GM18868 (cell line): Measurements from ENCODE around the gene NRP2.

Experiments
- ATAC-seq: cut with Tn5 transposase; IDR thresholded peaks from one replicate; pipeline ENCODE4 v1.9.1; 2021; ENCODE audit warnings: mild to moderate bottlenecking, moderate library complexity; ENCODE audit not compliant: unreplicated experiment

The NRP2 gene

DNA sequence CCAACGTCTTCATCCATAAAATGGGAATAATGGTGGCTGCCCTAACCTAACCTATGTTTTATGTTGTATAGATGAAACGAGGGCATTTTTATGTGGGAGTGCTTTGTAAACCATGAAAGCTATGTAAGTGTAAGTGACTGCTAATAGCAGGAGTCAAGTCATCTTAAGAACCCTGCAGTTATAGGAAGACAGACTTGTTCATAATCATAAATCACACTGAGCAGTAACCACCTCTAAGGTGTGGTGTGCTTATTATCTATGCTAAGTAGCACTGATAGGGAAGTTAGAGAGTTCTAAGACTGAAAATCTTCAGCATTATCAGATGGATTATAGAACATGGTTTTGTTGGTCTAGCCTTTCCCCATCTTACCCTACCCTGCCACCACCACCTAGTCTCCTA lies 24.2 kb upstream of the NRP2 start:
- ATAC-seq: no peak

DNA sequence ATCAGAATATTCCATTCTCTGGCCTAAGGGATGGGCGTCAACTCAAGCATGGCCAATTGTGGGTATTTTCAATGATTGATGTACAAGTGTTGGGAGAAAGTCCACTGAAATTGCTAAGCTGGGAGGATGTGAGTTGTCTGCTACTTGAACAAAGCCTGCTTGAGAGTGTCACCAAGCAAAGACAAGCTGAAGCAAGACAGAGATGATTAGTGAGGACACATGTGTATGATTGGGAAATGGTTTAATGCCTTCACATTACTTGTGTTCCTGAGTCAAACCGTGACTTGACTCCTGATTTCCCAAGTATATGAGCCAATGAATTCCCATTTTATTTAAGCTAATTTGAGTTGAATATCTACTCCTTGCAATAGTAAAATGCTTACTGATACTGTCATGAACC lies 23.7 kb upstream of the NRP2 start:
- ATAC-seq: no peak

DNA sequence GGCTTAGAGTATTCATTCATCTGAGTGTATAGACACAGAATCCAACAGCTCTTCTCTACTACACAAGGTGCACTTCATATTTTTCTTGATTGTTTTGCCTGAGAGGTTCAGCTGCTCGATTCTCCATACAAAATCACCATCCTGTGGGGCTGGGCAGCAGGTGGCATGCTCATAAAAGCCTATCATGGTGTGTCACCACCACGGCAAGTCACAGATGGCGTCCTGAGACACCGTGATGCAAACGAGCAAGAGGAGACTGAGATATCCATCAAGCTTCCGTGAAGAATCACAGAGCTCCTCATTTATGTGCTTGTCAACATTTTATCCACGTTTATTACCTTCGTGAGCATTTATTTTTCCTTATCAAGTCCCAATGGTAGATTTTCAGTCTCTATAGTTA lies 22.4 kb upstream of the NRP2 start:
- no peak for ATAC-seq

DNA sequence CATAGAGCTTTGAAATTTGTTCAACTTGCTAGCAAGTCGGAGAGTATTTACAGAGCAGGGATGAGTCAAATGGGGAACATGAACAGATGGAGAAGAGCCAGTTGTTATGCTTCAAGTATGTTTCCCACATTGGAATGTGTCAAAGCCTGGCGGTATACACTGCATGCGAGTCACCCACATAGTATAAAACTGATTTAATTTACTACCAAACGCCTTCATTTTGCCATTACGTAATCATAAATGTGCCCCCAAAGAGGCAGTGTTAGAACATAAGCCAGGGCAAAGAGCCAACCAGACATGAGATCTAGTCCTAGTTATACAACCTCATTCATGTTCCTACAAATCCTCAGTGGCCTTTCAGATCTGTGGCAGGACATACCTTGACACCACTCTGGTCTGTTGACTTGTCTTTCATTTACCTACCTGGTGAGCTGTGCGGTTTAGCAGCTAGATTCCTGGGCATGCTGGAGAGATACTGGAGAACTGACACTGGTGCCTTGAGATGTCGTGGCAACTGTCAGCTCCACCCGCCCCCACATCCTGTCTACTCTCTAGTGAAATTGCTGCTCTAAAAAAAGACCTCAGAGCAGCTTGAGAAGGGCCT lies 21.7 kb upstream of the NRP2 start:
- ATAC-seq: peak; percentile 86

DNA sequence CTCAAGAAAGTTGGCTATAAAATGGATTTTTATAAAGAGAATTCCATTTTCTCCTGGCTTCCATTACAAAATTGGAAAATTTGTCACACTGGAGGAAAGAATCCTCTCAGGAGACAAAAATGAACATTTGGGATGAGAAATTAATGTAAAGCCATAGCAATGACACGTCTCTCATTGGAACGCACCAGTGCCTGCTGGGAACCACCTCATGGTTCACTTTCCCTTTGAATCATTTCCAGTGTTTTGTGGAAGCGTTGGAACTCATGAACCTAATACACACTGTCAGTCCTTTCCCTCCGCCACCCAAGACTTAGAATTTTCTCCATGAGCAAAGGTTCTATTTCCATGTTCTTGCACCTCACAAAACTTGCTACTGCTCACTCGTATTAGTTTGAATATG lies 21.0 kb upstream of the NRP2 start:
- no peak for ATAC-seq

DNA sequence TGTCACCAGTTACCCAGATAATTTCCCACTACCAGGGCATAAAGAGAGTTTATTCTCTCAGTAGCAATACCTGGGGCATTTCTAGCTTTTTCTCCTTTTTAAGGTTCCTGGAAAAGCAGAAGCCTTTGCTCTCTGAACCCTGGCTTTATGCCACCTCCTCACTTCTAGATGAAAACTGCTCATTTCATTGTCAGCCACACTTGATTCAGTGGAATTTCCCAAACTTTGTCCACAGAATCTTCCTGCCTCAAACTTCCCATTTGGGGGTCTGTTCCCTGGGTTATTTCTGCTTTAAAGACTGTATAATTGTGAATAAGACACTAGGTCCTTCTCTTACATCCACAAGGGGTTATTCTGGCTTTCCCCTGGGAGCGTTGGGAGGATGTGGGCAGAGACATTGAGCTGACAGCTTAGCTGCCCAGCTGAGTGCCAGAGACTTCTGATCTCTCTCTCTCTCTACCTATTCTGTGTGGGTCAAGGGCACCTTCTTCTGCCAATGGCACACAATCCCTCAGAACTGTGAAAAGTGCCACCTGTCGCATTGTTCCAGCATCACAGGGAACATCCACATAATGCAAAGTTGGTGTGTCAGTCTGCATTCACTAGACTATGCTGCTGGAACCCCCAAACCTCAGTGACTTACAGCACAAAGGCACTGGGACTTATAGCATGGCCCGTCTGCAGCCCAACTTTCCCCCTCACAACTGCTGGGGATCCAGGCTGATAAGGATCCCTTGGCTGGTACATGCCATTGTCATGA lies 19.9 kb upstream of the NRP2 start:
- no peak for ATAC-seq

DNA sequence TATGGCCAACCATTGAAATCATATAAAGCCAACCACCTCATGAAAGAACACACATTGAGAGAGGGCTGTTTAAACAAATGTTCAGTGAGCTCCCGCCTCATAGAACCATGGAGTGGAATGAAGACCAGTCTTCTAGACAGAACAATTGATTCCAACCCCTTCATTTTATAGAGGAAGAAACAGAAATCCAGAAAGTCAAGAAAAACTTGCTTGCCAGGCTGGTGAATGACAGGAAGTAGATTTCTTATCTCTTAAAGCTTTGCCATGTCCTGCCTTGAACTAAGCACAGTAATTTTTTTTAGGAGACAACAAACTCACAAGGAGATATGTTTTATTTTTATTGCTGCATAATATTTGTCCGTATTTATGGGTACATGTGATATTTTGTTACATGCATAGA lies 16.5 kb upstream of the NRP2 start:
- ATAC-seq: no peak

DNA sequence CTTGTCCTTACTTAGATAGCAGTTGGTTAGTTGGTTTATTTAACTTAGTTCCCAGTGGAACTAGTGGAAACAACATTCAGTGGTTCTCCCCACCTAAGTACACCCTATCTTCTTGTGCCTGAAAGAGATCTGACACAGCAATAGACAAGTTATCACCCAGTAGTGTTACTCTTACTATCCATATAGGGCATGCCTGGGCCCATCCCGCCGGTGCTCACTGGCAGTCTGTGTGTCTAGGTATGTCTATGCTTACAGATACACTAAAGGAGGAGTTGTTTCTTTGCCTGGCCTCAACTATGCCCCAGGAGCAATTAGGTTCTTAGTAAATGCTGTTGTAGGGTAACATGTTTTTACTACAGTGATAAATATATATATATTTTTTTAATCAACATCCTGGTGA lies 12.0 kb upstream of the NRP2 start:
- ATAC-seq: no peak

DNA sequence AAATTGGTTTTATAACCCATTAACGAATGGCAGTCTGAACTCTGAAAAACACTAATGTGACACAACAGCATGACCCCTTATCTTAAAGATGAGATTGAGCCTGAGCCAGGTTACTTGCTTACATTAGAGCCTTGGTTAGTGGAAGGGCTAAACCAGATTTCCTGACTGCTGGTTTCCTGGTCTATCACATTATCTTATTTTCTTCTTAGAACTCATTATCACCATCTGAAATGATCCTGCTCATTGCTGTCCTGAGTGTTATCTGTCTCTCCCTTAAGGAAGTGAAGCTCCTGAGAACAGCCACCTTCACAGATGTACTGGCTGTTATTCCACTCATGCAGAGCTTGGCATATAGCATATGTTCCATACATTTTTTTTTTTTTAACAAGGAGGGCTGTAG lies 9.0 kb upstream of the NRP2 start:
- no peak for ATAC-seq

DNA sequence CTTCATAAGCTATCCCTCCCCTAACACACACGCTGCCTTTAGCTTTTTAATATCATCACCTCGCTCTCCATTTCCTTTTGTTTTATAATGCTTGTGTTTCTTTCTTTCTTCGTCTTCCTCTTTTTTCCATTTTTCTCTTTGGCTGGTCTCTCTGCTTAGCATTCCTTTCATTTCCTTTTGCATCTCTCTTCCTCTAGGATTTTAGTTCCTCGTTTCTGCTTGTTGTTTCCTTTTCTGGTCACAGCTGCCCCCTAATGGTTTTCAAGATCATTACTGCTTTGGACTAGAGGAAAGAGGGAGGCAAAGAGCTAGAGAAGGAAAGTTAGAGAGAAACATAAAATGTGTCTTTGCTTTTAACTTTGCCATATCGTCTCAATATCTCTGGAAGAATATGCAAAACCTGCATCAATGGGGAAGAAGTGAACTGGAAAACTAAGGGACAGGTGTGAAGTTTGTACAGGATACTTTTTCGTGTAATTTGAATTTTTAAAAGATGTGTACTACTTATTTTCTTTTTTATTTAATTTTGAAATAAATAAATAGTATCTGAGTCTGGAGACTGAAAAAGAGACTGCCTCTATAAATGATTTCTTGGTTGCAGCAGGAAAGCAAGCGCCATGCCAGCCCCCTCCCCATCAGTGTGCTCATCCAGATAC lies 6.3 kb upstream of the NRP2 start:
- ATAC-seq: peak; percentile 55

DNA sequence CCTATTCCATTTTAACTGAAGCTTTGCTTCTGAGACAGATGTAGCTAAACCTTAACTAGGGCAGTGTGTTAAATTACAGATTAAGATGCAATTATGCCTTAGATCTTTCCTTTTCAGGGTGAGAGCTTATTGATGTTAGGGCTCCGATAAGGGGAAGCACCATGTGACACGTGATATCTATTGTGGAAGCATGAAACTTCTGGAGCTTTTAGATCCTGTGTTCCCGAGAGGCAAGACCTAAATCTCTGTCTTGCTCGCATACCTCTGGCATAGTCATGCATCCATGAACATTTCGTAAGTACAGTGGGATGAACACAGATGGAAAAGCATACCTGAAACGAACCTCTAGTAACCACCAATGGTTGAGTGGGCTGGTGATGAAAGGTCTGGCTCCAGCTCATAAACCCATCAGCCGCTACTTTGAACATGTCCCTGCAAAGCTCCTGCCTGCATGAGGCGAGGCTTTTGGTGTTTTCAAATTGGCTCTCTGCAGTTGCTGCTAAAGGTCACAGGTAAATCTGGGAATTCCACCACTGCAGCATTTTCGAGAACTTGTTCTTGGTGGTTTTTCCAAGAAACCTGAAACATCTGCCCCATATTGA lies 3.7 kb upstream of the NRP2 start:
- no peak for ATAC-seq

DNA sequence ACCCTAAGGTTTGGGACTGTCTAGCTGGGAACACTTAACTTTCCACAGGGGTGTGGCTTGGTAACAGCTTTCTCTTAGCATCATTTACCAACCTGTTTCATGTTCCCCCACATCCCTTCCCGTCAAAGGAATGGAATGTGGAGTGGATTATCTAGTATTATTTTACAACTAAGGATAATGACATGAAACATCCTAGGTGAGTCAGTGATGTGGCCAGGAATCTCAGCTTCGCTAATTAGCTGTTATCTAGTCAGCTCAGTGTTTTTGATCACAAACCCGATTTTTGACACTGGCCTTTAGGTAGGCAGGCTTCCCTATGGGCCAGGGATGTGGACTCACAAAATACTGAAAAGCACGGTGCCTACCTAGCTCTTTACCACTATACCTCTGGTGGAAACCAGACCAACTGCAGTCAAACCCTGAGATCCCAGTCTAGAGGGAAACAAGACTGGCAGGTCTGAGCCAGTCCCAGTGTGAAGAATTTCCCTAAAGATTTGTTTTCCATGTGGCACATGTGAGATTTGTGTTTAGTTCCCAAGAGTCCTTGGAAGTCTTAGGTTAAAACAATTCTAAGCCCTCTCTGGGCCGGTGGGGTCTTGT lies 2.8 kb upstream of the NRP2 start:
- no peak for ATAC-seq

DNA sequence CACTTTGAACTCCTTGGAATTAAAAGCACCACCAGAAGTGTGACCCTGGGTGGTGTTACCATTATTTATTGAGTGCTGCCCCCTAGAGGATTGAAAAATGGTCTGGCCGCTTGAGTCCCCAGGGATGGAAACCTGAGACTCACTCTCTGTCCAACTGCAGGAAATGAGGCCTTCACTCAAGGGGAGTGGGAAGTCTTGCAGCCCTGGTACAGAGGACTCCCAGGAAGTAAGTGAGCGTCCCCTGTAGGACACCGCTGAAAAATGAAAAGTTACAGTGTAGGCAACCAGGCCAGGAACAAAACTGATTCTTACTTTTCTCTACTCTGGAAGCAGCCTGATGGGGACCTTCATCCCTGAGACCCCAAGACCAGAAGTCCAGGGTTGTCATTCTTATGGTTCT lies 2.2 kb upstream of the NRP2 start:
- peak; percentile 49 for ATAC-seq

DNA sequence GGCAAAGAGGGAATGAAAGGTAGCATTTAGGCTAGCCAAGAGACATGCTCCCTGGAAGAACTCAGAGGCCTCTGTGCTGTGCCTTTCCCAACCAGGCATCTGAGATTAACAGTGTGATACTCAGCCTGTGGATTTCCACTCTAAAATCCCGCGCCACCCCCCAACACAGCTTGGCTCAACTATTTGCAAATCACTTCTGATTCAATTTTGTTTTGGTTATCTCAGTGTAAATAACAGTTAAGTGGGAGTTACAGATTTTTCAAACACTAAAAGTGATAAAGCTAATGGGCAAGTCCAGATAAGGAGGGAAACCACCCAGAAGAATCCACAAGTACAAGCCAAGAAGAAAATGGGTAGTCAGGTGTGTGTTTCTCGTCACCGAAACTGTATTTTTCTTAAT lies 1.4 kb upstream of the NRP2 start:
- ATAC-seq: no peak

DNA sequence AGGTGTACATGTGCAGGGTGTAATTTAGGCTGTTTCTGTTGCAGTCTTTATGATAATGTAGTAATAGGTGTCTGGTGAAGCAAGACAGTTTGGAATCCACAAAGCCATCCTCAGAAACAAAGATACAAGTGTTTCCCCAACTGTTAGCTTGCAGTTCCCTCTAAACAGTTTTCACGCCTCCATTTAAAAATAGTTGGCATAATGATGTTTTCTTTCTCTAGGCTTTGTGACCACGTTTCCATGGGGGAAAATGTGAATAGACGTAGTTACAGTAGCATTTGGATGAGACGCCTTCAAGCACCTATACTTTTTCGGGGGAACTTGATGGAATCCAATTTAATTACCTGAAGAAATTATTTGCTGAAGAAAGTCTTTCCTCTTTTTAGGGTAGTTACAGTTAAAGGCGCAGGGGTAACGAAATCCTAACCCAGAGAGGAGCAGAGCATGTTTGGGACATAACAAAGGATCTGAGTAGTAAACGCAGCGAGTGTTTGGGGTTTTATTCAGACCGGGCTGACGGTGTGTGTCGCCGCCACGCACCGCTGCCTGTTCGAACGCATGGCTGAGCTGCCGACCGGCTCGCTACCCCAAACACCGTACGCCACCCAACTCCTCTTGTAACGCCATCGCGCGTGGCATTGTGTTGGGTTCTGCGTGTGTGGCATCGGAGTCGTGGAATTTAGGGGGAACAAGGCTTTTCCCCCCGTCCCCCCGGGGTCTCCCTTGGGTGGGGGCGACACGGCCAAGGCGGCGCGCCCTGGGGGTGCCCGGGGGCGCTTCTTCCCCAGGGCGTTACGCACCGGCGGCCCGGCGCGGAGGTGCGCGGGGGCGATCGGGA lies 681 bp upstream of the NRP2 start:
- peak; percentile 49 for ATAC-seq

DNA sequence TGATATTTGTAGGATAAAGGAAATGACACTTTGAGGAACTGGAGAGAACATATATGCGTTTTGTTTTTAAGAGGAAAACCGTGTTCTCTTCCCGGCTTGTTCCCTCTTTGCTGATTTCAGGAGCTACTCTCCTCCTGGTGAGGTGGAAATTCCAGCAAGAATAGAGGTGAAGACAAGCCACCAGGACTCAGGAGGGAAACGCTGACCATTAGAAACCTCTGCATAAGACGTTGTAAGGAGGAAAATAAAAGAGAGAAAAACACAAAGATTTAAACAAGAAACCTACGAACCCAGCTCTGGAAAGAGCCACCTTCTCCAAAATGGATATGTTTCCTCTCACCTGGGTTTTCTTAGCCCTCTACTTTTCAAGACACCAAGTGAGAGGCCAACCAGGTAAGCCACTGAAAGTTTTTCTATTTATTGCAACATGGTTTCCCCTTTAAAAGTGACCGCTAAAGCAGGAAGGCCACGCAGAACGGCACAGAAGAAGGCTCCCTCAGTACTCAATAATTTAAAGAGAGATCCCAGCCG lies 735 bp downstream of the NRP2 start:
- ATAC-seq: no peak

DNA sequence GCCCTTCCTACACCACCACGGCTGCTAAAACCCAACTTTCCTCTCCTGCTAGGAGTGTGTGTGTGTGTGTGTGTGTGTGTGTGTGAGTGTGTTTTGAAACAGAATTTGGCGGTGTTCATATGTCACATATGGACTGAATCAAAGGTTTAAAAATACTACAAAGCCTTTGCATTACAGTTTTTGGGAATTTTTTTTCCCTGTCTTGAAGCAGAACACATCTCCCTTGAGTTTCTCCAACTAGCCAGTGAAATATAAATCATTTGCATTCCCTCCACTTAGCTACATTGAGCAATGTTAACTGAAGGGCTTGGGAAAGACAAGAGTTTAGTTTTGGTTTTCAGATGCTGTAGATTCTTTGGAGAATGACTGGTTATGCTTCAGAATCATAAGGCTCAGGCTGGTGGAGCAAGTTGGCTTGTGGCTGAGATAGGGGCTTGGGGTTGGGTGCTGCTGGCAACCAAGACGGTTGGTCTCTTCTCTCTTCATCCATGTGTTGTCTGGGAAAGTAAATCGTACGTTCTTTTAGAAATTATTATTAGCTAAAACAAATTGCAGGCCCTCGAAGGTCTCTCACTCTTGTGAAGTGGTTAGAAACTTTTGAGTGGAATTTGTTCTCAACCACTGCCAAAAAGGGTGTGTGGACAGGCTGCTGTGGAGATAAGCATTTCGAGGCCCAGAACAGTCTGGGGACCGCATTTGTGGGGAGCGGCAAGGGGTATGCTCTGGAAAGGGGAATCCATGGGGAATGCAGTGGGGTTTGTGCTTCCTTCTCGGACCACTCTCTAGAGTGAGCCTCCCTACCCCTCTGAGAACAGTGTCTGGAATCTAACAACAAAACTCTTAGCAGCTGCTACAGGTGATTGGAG lies 1.4 kb downstream of the NRP2 start:
- no peak for ATAC-seq

DNA sequence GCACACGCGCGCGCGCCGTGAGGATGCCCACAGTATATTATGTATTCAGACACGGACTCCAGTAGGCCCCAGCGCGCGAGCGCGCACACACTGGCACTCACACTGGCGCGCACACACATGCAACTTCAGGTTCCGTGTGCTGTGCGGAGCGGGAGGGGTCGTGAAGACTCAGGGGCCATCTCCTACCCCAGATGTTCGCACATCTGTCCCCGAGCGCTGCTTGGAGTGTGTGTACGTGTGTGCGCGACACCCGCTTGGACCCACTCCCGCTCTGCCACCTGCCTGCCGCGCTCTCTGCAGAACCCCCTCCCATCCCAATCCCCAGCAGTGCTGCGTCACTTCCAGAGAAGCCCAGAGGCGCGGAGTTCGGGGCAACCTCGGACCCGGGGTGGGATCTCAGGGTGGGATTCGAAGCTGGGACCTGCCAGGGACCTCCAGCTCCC lies 2.6 kb downstream of the NRP2 start:
- no peak for ATAC-seq

DNA sequence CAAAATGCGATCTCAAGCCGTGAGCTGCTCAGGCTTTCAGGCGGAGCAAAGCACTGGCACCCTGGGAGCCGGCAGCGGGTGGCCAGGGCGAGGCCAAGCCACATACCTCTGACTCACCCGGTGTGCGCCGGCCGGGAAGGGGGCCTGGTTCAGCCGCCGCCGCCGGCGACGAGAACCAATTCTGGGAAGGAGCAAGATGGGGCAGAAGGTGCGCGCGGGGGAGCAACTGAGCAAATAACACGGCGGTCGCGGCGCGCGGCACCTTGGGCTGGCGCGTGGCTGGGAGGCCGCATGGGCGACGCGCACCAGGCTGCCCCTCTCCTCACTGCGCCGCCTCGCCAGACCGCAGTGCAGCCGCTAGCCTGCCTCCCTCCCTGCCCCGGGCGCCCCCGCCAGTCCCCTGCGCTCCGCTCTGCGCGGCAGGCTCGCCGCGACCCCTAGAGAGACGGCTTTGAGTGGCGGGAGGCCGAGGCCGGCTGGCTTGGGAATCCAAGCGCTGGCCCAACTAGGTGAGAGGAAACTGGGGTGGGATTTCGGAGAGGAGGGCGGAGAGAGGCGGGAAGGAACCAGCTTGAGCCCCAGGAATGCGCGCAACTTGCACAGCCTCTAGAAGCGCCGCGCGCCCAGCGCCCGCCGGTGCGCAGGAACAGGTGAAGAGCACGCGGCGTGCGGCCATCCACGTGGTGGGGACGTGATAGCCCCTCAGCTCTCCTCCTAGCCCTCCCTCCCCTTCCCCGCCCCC lies 3.2 kb downstream of the NRP2 start:
- no peak for ATAC-seq
